Activated CD4-positive, alpha-beta memory T cell treated with anti-CD3 and anti-CD28 coated beads for 36 hours (primary cell): ENCODE results near the gene ERF. TPM values are rescaled to one million over a fixed set of nuclear protein-coding genes. Genes with fewer than 3 reads are reported as not detected.

Experiments
- CTCF ChIA-PET: fragments of 350-600 bp; sonication (Branson Sonifier 250); formaldehyde crosslinking; loops from one replicate; lab custom pipeline; 2021; ENCODE audit warnings: antibody characterized with exemption, inconsistent platforms; lab: Charles Lee
- POLR2A ChIA-PET: fragments of 350-600 bp; sonication (Branson Sonifier 250); formaldehyde crosslinking; loops from one replicate; lab custom pipeline; 2021; ENCODE audit warnings: antibody characterized with exemption; lab: Charles Lee
- DNase-seq: peaks from one replicate; pipeline ENCODE4 v3.0.0-alpha.2; 2020
- H3K27ac Mint-ChIP-seq: one replicate; pipeline ENCODE4 v1.8.0; 2021; ENCODE audit warnings: mixed read lengths
- H3K27me3 Mint-ChIP-seq: one replicate; pipeline ENCODE4 v1.8.0; 2021; ENCODE audit warnings: mixed read lengths
- H3K36me3 Mint-ChIP-seq: one replicate; pipeline ENCODE4 v1.8.0; 2021; ENCODE audit warnings: mixed read lengths
- H3K4me1 Mint-ChIP-seq: one replicate; pipeline ENCODE4 v1.8.0; 2021; ENCODE audit warnings: low read depth, mixed read lengths
- H3K4me3 Mint-ChIP-seq: one replicate; pipeline ENCODE4 v1.8.0; 2021; ENCODE audit warnings: mild to moderate bottlenecking, mixed read lengths
- H3K9me3 Mint-ChIP-seq: one replicate; pipeline ENCODE4 v1.8.0; 2021; ENCODE audit warnings: mixed read lengths
- intact Hi-C: fragments of 100-400 bp; cut with micrococcal nuclease; formaldehyde crosslinking; loops from one replicate; pipeline ENCODE4 v1.15.1; 2023
- total RNA-seq, 2 experiments: library from RNA; stranded (reverse); gene quantifications; one replicate each; pipeline ENCODE4 v1.2.3, GENCODE V29; 2021

ERF gene
- total RNA-seq, result 10 to 100 TPM; 43.1 to 56.5 TPM

- Mint-ChIP-seq H3K4me1 (peaks cover 30% of the 10 kb centered on the region), H3K4me3 (peak within 1 kb of the TSS; percentile 80), H3K9me3 (no peaks in the 10 kb centered on the region), H3K27ac (peak within 1 kb of the TSS; percentile 79), H3K36me3 (peaks cover 5% of the 10 kb centered on the region), H3K27me3 (no peaks in the 10 kb centered on the region)
- intact Hi-C loops, result loop anchor here (1.0 kb wide), 3 partner anchors 11 to 28 kb away; no protein-coding TSS in a partner anchor
- DNase-seq, result peak; percentile 95
- ChIA-PET CTCF (interaction anchor here (2.8 kb wide), 1 partner anchor 24 kb away, joined by 16 read pairs; no protein-coding TSS in a partner anchor), POLR2A (interaction anchor here (0.5 to 1.7 kb wide), 3 partner anchors 13 to 25 kb away, joined by 3 to 5 read pairs (median 4); no protein-coding TSS in a partner anchor)
These were observed at the start of gene ERF for GRCh38 chr19:42254850-42255765. Gene ERF, minus strand, starts transcription at chr19:42255128. Its CDS starts 129 bp downstream, at chr19:42254999.

- intact Hi-C loops, result loop anchor here (5.0 kb wide), 1 partner anchor 118 kb away; no protein-coding TSS in a partner anchor
- H3K27ac Mint-ChIP-seq, result no peak overlapping the region
These were observed 48.9 kb upstream of the ERF start for GRCh38 chr19:42303876-42304275.

GRCh38 chr19:42303101-42303464 is 48.2 kb upstream of the ERF start:
- H3K36me3 Mint-ChIP-seq, result no peaks in the 10 kb centered on the region
- H3K4me1 Mint-ChIP-seq, result peaks cover 25% of the 10 kb centered on the region
- no peaks in the 10 kb centered on the region for H3K27me3 Mint-ChIP-seq
- CTCF ChIA-PET, result interaction anchor here (0.7 to 1.3 kb wide), 4 partner anchors 61 to 171 kb away, joined by 3 to 7 read pairs (median 4); partner anchors contain the start of genes GSK3A and POU2F2
- intact Hi-C loops, result loop anchor here (5.0 kb wide), 1 partner anchor 119 kb away; no protein-coding TSS in a partner anchor
- H3K27ac Mint-ChIP-seq, result peak overlapping the region; percentile 85
- H3K4me3 Mint-ChIP-seq, result peak overlapping the region; percentile 86
- no peaks in the 10 kb centered on the region for H3K9me3 Mint-ChIP-seq
- no peak for DNase-seq
- POLR2A ChIA-PET, result interaction anchor here (1.0 to 1.3 kb wide), 3 partner anchors 12 to 171 kb away, joined by 3 to 4 read pairs (median 4); partner anchors contain the start of gene POU2F2

More at GRCh38 chr19:42303876-42304275, 48.9 kb upstream of the ERF start:
- H3K27me3 Mint-ChIP-seq, result no peaks in the 10 kb centered on the region
- ChIA-PET POLR2A (no interaction called here), CTCF (interaction anchor here (0.7 to 0.9 kb wide), 2 partner anchors 135 to 171 kb away, joined by 3 read pairs; partner anchors contain the start of gene POU2F2)
- DNase-seq, result no peak
- no peaks in the 10 kb centered on the region for H3K9me3 Mint-ChIP-seq
- peaks cover 25% of the 10 kb centered on the region for H3K4me1 Mint-ChIP-seq
- peak overlapping the region; percentile 8 for H3K4me3 Mint-ChIP-seq
- no peaks in the 10 kb centered on the region for H3K36me3 Mint-ChIP-seq

- no peaks in the 10 kb centered on the region for H3K9me3 Mint-ChIP-seq
- peak within 1 kb of the TSS; percentile 86 for H3K4me3 Mint-ChIP-seq
- peak within 1 kb of the TSS; percentile 85 for H3K27ac Mint-ChIP-seq
- POLR2A ChIA-PET, result interaction anchor here (0.7 to 1.3 kb wide), 4 partner anchors 13 to 169 kb away, joined by 3 to 4 read pairs (median 4); partner anchors contain the start of gene POU2F2
- peaks cover 2% of the 10 kb centered on the region for H3K36me3 Mint-ChIP-seq
- intact Hi-C loops, result loop anchor here (1.0 to 5.0 kb wide), 3 partner anchors 18 to 121 kb away; partner anchors contain the start of gene MEGF8
- H3K27me3 Mint-ChIP-seq, result no peaks in the 10 kb centered on the region
- peak; percentile 41 for DNase-seq
- CTCF ChIA-PET, result interaction anchor here (0.6 to 1.3 kb wide), 4 partner anchors 22 to 169 kb away, joined by 3 to 7 read pairs (median 4); partner anchors contain the start of gene GSK3A
- peaks cover 25% of the 10 kb centered on the region for H3K4me1 Mint-ChIP-seq
These were observed 46.8 kb upstream of the ERF start, which contains the start of gene PRR19 for GRCh38 chr19:42301646-42302203. Gene PRR19, plus strand, starts transcription at chr19:42302132. Its CDS starts 7,453 bp downstream, at chr19:42309585.

GRCh38 chr19:42297039-42297438 is 42.1 kb upstream of the ERF start:
- POLR2A ChIA-PET, result no interaction called here
- Mint-ChIP-seq H3K9me3 (no peaks in the 10 kb centered on the region), H3K36me3 (peaks cover 6% of the 10 kb centered on the region), H3K4me1 (peaks cover 14% of the 10 kb centered on the region), H3K27me3 (no peaks in the 10 kb centered on the region), H3K27ac (no peak overlapping the region), H3K4me3 (no peak overlapping the region)
- DNase-seq, result no peak
- intact Hi-C loops, result no loop called here
- CTCF ChIA-PET, result interaction anchor here (0.8 to 1.8 kb wide), 14 partner anchors 8 to 188 kb away, joined by 3 to 10 read pairs (median 4); partner anchors contain the start of gene GSK3A

- intact Hi-C loops, result loop anchor here (1.0 kb wide), 1 partner anchor 164 kb away; the partner anchor contains the start of gene POU2F2
- Mint-ChIP-seq H3K9me3 (no peaks in the 10 kb centered on the region), H3K4me3 (no peak overlapping the region), H3K27me3 (no peaks in the 10 kb centered on the region), H3K4me1 (peaks cover 9% of the 10 kb centered on the region), H3K27ac (peak overlapping the region; percentile 28), H3K36me3 (peaks cover 8% of the 10 kb centered on the region)
- CTCF ChIA-PET, result interaction anchor here (0.6 to 2.2 kb wide), 24 partner anchors 8 to 187 kb away, joined by 3 to 12 read pairs (median 4); partner anchors contain the start of genes GSK3A and POU2F2
- POLR2A ChIA-PET, result no interaction called here
- DNase-seq, result peak; percentile 92
These were observed 41.0 kb upstream of the ERF start for GRCh38 chr19:42295831-42296525.

- ChIA-PET POLR2A (no interaction called here), CTCF (interaction anchor here (0.8 to 2.2 kb wide), 9 partner anchors 10 to 170 kb away, joined by 3 to 12 read pairs (median 4); partner anchors contain the start of gene POU2F2)
- intact Hi-C loops, result no loop called here
- Mint-ChIP-seq H3K9me3 (no peaks in the 10 kb centered on the region), H3K27me3 (no peaks in the 10 kb centered on the region), H3K4me1 (peaks cover 9% of the 10 kb centered on the region), H3K27ac (no peak overlapping the region), H3K4me3 (no peak overlapping the region), H3K36me3 (peaks cover 8% of the 10 kb centered on the region)
- no peak for DNase-seq
These were observed 40.4 kb upstream of the ERF start for GRCh38 chr19:42295342-42295741.

GRCh38 chr19:42294471-42295137 is 39.7 kb upstream of the ERF start:
- ChIA-PET POLR2A (no interaction called here), CTCF (interaction anchor here (0.8 to 2.2 kb wide), 8 partner anchors 9 to 169 kb away, joined by 3 to 12 read pairs (median 4); partner anchors contain the start of gene POU2F2)
- Mint-ChIP-seq H3K4me1 (peaks cover 9% of the 10 kb centered on the region), H3K36me3 (peaks cover 12% of the 10 kb centered on the region), H3K4me3 (no peak overlapping the region), H3K27me3 (no peaks in the 10 kb centered on the region), H3K9me3 (no peaks in the 10 kb centered on the region), H3K27ac (no peak overlapping the region)
- intact Hi-C loops, result no loop called here
- DNase-seq, result no peak

- POLR2A ChIA-PET, result no interaction called here
- intact Hi-C loops, result no loop called here
These were observed 39.0 kb upstream of the ERF start for GRCh38 chr19:42293948-42294347.

GRCh38 chr19:42293540-42293939 is 38.6 kb upstream of the ERF start:
- Mint-ChIP-seq H3K36me3 (peaks cover 12% of the 10 kb centered on the region), H3K9me3 (no peaks in the 10 kb centered on the region), H3K4me1 (peaks cover 9% of the 10 kb centered on the region), H3K4me3 (no peak overlapping the region), H3K27me3 (no peaks in the 10 kb centered on the region), H3K27ac (no peak overlapping the region)
- DNase-seq, result no peak
- intact Hi-C loops, result no loop called here
- POLR2A ChIA-PET, result no interaction called here
- CTCF ChIA-PET, result interaction anchor here (0.6 to 1.3 kb wide), 2 partner anchors 47 to 179 kb away, joined by 3 read pairs; no protein-coding TSS in a partner anchor

More at GRCh38 chr19:42293948-42294347, 39.0 kb upstream of the ERF start:
- no peaks in the 10 kb centered on the region for H3K27me3 Mint-ChIP-seq
- no peak for DNase-seq
- no peak overlapping the region for H3K27ac Mint-ChIP-seq
- CTCF ChIA-PET, result interaction anchor here (0.6 to 1.3 kb wide), 2 partner anchors 47 to 179 kb away, joined by 3 read pairs; no protein-coding TSS in a partner anchor
- peaks cover 12% of the 10 kb centered on the region for H3K36me3 Mint-ChIP-seq
- peaks cover 9% of the 10 kb centered on the region for H3K4me1 Mint-ChIP-seq
- no peaks in the 10 kb centered on the region for H3K9me3 Mint-ChIP-seq
- no peak overlapping the region for H3K4me3 Mint-ChIP-seq
